ENCODE results near the gene PEX13.

The PEX13 gene

GRCh38 chr2:61045999-61046398 lies 28.5 kb downstream of the PEX13 start:
- POLR2A ChIA-PET = no interaction called here
- no peak for TF ChIP-seq CTCF (IDR thresholded peaks at IDR 0.05; ENCODE audit: control extremely low read depth, extremely low read depth, low read depth, missing control alignments)
- CTCF ChIA-PET = no interaction called here
- DNase-seq (ENCODE audit: extremely low spot score) = no peak

GRCh38 chr2:61055557-61055956 lies 38.0 kb downstream of the PEX13 start:
- ChIA-PET POLR2A (no interaction called here), CTCF (no interaction called here)
- no peak for TF ChIP-seq CTCF (IDR thresholded peaks at IDR 0.05; ENCODE audit: control extremely low read depth, extremely low read depth, low read depth, missing control alignments)
- DNase-seq (ENCODE audit: extremely low spot score) = no peak

GRCh38 chr2:61057562-61057961 lies 40.0 kb downstream of the PEX13 start:
- DNase-seq (ENCODE audit: extremely low spot score) = no peak

GRCh38 chr2:61059382-61059781 lies 41.9 kb downstream of the PEX13 start:
- DNase-seq (ENCODE audit: extremely low spot score) = no peak
- CTCF ChIA-PET = no interaction called here
- POLR2A ChIA-PET = no interaction called here
- TF ChIP-seq CTCF (IDR thresholded peaks at IDR 0.05; ENCODE audit: control extremely low read depth, extremely low read depth, low read depth, missing control alignments) = no peak

More at GRCh38 chr2:61057562-61057961, 40.0 kb downstream of the PEX13 start:
- CTCF ChIA-PET = no interaction called here
- POLR2A ChIA-PET = no interaction called here
- TF ChIP-seq CTCF (IDR thresholded peaks at IDR 0.05; ENCODE audit: control extremely low read depth, extremely low read depth, low read depth, missing control alignments) = no peak

GRCh38 chr2:61065714-61066709 lies 48.5 kb downstream of the PEX13 start, which contains the start of gene SANBR:
Gene SANBR (plus strand): TSS chr2:61065871. CDS start chr2:61070351, 4,480 bp downstream.
- peak; percentile 95 for DNase-seq (ENCODE audit: extremely low spot score)
- TF ChIP-seq CTCF (IDR thresholded peaks at IDR 0.05; ENCODE audit: control extremely low read depth, extremely low read depth, low read depth, missing control alignments) = peak; percentile 4
- ChIA-PET CTCF (interaction anchor here (1.3 kb wide), 1 partner anchor 9 kb away, joined by 4 read pairs; no protein-coding TSS in a partner anchor), POLR2A (interaction anchor here (0.5 to 0.6 kb wide), 2 partner anchors 206 to 273 kb away, joined by 3 to 4 read pairs; no protein-coding TSS in a partner anchor)

GRCh38 chr2:61074100-61074499 lies 56.6 kb downstream of the PEX13 start:
- DNase-seq (ENCODE audit: extremely low spot score) = no peak
- ChIA-PET CTCF (interaction anchor here (1.0 kb wide), 1 partner anchor 9 kb away, joined by 3 read pairs; no protein-coding TSS in a partner anchor), POLR2A (no interaction called here)
- TF ChIP-seq CTCF (IDR thresholded peaks at IDR 0.05; ENCODE audit: control extremely low read depth, extremely low read depth, low read depth, missing control alignments) = no peak
